ENCODE measurements around the gene PTPA.

The PTPA gene

DNA sequence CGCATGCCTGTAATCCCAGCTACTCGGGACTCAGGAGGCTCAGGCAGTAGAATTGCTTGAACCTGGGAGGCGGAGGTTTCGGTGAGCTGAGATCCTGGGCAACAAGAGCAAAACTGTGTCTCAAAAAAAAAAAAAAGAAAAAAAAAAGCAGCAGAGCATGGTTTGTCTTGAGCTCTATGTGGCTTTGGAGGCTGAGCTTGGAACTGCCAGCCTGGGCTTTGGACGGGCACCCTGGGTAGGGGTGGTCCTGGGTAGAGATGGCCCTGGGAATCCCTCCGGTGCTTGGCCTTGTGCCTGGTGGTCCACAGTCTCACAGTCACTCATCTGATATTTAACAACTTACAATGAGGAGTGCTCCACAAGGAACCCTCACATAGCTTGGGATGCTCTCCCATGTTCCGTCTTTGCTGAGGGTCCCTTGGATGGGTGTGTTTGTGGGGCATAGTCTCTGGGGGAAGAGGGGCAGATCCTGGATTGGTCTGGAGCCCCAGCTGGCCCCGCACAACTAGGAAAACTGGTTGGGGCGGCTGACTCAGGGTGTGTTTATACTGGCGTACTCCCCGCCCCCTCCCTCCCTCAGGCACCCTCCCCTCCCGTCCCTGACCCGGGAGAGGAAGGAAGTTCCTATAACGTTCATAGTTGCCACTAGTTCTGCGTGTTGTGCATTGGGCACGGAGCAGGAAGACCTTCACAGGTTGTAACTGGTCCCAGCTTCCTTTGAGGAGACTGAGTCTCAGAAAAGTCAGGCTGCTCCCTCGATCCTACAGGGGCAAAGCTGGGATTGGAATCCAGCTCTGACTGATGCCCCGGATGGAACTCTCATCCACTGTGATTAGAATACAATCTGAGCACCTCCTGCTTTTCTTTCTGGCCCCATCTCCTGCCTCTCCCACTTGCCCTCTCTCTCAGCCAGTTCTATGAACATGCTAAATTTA lies 55.7 kb downstream of the PTPA start:
- H3K4me3 ChIP-seq (ENCODE audit: low read length): no peak overlapping the region
- no peaks in the 10 kb centered on the region for H3K27me3 ChIP-seq (ENCODE audit: insufficient read depth, low read length)
- peaks cover 4% of the 10 kb centered on the region for H3K4me1 ChIP-seq (ENCODE audit: insufficient read depth, low read length)
- H3K9me3 ChIP-seq (ENCODE audit: low read length): no peaks in the 10 kb centered on the region
- no peak overlapping the region for H2AFZ ChIP-seq (ENCODE audit: low read depth, low read length)
- H3K36me3 ChIP-seq (ENCODE audit: insufficient read depth, low read length): no peaks in the 10 kb centered on the region

DNA sequence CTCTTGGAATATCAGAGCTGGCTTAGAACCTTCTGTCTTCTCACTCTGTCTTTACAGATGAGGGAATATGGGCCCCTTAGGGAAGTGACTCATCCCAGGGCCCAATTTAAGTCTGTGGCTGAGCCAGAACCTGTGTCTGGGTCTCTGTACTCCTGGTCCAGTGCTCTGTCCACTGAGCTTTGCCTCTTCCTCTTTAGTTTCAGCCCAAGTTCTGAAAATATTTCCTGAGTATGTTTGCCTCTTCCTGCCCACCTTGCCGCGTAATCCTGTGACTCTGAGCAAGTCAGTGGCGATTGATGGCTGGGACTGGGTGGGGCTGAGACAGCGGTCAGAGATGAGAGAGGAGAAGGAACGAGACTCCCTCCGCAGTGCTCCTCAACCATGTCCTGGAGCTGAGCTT lies 59.0 kb downstream of the PTPA start:
- Histone ChIP-seq H3K9me3 (ENCODE audit: low read length) (no peaks in the 10 kb centered on the region), H3K4me1 (ENCODE audit: insufficient read depth, low read length) (peaks cover 18% of the 10 kb centered on the region), H3K4me3 (ENCODE audit: low read length) (no peak overlapping the region), H3K27me3 (ENCODE audit: insufficient read depth, low read length) (no peaks in the 10 kb centered on the region), H3K36me3 (ENCODE audit: insufficient read depth, low read length) (no peaks in the 10 kb centered on the region), H2AFZ (ENCODE audit: low read depth, low read length) (no peak overlapping the region)

DNA sequence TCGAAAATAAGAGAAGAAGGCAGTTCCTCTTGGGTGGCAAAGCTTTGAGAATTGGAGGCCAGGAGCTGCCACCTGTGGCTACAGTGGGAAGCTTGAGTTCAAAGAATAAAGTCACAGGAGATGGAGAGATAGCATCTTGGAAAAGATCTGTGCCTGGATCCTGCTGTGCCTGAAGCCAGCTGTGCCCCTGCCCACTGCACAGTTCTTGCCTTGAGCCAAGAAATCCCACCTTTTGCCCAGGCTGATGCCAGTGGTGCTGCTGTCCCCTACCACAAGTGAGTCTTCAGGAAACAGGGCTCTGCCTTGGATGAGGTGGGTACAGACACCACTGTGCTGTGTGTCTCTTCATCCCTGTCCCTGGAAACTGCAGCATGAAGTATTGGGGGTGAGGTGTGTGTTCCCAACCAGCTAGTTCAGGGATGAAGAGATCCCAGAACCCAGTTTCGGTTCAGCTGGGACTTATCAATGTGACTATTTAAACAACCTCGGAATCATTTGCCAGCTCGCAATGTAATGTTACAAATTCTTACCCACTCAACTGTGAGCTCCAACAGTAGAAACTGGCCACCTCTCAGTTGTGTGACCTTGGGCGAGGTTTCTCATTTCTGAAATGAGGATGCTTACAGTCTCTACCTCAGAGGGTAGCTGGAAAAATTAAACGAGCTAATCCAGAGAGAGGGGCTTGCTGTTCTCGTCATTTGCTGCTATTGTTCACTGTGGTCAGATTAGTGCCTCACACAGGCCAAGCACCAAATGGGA lies 61.0 kb downstream of the PTPA start:
- Histone ChIP-seq H3K9me3 (ENCODE audit: low read length) (no peaks in the 10 kb centered on the region), H3K4me3 (ENCODE audit: low read length) (no peak overlapping the region), H3K27me3 (ENCODE audit: insufficient read depth, low read length) (no peaks in the 10 kb centered on the region), H3K36me3 (ENCODE audit: insufficient read depth, low read length) (no peaks in the 10 kb centered on the region), H3K4me1 (ENCODE audit: insufficient read depth, low read length) (peaks cover 27% of the 10 kb centered on the region), H2AFZ (ENCODE audit: low read depth, low read length) (no peak overlapping the region)

DNA sequence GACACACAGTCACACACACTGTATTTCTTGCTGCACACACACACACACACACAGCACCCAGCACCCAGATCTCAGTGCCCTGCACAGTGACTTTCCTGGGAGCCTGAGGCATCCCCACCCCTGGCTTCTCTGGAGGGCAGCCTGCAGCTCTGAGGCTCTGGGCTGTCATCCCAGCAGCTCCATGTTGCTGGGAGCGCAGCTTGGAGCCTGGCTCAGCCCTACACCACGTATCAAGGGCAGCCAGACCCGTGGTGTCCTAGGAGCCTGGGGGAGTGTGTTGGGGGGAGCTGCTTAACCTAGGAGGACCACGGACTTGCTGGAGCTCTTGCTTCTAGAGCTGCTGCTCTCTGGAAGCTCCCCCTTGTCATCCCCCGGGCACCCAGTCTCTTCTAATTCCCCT lies 61.6 kb downstream of the PTPA start:
- Histone ChIP-seq H3K27me3 (ENCODE audit: insufficient read depth, low read length) (no peaks in the 10 kb centered on the region), H3K9me3 (ENCODE audit: low read length) (no peaks in the 10 kb centered on the region), H3K4me3 (ENCODE audit: low read length) (no peak overlapping the region), H3K36me3 (ENCODE audit: insufficient read depth, low read length) (no peaks in the 10 kb centered on the region), H2AFZ (ENCODE audit: low read depth, low read length) (no peak overlapping the region), H3K4me1 (ENCODE audit: insufficient read depth, low read length) (peaks cover 30% of the 10 kb centered on the region)

DNA sequence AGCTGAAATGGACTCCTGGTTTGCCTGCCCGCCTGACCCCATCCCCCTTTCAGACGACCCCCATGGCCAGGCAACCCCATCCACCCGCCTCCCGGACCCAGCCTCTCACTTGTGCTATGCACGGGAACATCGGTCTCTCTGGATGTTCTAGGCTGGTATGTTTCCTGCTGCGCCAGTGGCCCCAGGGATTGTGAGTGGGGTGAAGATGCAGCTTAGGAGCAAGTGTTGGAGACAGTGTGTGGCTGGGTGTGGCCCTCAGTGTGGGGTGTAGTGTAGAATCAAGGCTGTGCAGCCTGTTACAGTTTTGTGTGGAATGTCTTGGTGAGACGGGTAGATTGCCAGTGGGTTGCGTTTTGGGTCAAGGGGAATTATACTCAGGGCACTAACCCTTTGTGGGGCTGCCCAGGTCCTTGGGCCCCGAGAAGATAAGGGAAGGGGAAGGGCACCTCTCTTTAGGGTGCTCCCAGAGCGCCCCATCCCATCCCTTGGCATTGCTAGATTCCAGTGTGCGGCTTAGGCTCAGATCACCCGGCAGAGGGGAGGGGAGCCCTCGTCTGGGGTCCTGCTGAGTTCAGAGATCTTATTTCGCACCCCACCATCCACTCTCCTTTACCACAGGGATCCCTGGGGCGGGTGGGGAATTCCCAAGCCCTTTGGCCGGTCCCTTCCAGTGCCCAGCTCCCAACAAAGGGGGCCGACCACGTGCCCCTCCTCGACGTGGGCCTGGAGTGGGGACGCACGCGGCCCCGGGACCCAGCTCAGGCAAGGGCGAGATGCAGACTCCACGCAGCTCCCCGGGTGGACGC lies 62.3 kb downstream of the PTPA start:
- H3K36me3 ChIP-seq (ENCODE audit: insufficient read depth, low read length): no peaks in the 10 kb centered on the region
- no peak overlapping the region for H3K4me3 ChIP-seq (ENCODE audit: low read length)
- no peaks in the 10 kb centered on the region for H3K27me3 ChIP-seq (ENCODE audit: insufficient read depth, low read length)
- peaks cover 31% of the 10 kb centered on the region for H3K4me1 ChIP-seq (ENCODE audit: insufficient read depth, low read length)
- no peak overlapping the region for H2AFZ ChIP-seq (ENCODE audit: low read depth, low read length)
- H3K9me3 ChIP-seq (ENCODE audit: low read length): no peaks in the 10 kb centered on the region

DNA sequence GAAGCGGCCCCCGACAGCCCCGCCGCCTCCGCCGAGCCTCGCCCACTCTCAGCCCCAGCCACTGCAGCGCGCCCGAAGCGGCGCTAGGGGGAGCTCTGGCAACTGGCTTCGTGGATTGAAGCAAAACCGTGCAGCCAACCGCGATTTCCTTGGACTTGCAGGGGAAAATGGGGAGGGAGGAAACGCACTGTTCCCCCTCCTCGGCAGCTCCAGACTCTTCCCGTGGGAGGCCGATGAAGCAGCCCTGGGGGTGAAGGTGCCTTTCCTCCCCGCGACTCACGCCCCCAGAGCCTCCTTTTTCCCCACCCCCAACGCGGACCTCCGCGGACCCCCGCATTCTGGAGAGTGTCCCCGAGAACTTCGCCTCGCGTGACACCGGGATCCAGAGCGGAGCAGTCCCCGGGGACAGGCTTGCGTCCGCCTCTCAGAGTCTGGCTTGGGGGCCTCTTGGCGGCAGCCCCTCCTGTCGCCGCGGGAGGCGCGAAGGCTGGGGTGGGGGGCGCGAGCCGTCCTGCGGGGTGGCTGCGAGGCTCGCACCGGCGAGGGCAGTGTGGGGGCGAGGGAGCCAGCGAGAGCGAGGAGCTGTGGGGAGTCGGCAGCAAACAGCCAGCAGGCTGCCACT lies 63.0 kb downstream of the PTPA start:
- Histone ChIP-seq H3K36me3 (ENCODE audit: insufficient read depth, low read length) (no peaks in the 10 kb centered on the region), H3K4me3 (ENCODE audit: low read length) (peak overlapping the region; percentile 94), H3K27me3 (ENCODE audit: insufficient read depth, low read length) (no peaks in the 10 kb centered on the region), H3K9me3 (ENCODE audit: low read length) (no peaks in the 10 kb centered on the region), H3K4me1 (ENCODE audit: insufficient read depth, low read length) (peaks cover 38% of the 10 kb centered on the region), H2AFZ (ENCODE audit: low read depth, low read length) (peak overlapping the region; percentile 48)

DNA sequence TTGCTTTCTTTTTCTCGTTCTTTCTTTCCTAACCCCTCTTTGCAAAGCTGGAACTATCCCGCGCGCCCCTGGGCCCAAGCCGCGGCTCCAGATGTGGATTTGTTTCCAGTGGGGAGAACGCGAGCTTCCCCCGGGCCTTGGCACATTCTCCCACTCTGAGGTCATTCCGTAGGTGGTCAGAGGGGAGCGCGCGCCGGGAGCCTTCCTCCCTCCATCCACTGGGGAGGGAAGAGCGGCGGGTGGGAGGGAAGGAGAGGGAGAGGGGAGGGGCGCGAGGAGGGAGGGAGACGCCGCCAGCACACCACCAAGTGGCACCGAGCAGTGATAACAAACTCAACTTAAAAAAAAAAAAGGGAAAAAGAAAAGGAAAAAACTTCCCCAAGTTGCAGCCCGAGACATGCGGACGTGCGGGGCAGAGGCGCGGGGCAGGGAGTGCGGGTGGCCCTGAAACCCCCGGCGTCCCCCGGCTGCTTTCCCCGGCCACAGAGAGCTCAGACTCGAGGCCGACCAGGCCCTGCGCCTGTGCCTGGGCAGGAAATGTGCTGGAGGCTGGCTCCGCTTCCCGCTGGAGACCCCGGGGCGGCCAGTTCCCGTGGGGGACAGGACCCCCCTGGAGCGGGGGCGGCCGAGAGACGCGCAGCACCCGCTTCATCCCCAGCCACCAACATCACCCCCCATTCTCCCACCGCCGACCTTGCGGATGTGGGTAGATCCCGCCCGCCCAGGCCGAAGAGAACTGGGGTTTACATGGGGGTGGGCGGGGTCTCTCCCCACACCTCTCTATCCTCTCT lies 63.7 kb downstream of the PTPA start:
- no peaks in the 10 kb centered on the region for H3K36me3 ChIP-seq (ENCODE audit: insufficient read depth, low read length)
- peaks cover 41% of the 10 kb centered on the region for H3K4me1 ChIP-seq (ENCODE audit: insufficient read depth, low read length)
- no peaks in the 10 kb centered on the region for H3K27me3 ChIP-seq (ENCODE audit: insufficient read depth, low read length)
- H2AFZ ChIP-seq (ENCODE audit: low read depth, low read length): peak overlapping the region; percentile 48
- no peaks in the 10 kb centered on the region for H3K9me3 ChIP-seq (ENCODE audit: low read length)
- H3K4me3 ChIP-seq (ENCODE audit: low read length): peak overlapping the region; percentile 94

DNA sequence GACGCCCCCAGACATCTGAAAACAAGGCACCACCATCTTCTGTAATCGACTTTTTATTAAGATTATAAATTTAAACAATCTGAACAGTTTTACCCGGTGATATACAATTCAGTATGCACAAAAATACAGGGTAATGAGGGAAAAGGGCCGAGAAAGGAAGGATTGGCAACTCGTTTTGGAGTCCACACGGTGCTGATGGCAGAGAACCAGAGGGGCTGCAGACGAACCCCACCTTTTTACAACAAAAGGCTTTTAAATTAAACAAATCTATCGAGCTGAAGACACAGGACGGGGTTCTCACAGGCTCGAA lies 64.3 kb downstream of the PTPA start:
- H2AFZ ChIP-seq (ENCODE audit: low read depth, low read length): peak overlapping the region; percentile 40
- H3K4me1 ChIP-seq (ENCODE audit: insufficient read depth, low read length): peaks cover 41% of the 10 kb centered on the region
- H3K36me3 ChIP-seq (ENCODE audit: insufficient read depth, low read length): no peaks in the 10 kb centered on the region
- peak overlapping the region; percentile 94 for H3K4me3 ChIP-seq (ENCODE audit: low read length)
- no peaks in the 10 kb centered on the region for H3K9me3 ChIP-seq (ENCODE audit: low read length)
- no peaks in the 10 kb centered on the region for H3K27me3 ChIP-seq (ENCODE audit: insufficient read depth, low read length)

DNA sequence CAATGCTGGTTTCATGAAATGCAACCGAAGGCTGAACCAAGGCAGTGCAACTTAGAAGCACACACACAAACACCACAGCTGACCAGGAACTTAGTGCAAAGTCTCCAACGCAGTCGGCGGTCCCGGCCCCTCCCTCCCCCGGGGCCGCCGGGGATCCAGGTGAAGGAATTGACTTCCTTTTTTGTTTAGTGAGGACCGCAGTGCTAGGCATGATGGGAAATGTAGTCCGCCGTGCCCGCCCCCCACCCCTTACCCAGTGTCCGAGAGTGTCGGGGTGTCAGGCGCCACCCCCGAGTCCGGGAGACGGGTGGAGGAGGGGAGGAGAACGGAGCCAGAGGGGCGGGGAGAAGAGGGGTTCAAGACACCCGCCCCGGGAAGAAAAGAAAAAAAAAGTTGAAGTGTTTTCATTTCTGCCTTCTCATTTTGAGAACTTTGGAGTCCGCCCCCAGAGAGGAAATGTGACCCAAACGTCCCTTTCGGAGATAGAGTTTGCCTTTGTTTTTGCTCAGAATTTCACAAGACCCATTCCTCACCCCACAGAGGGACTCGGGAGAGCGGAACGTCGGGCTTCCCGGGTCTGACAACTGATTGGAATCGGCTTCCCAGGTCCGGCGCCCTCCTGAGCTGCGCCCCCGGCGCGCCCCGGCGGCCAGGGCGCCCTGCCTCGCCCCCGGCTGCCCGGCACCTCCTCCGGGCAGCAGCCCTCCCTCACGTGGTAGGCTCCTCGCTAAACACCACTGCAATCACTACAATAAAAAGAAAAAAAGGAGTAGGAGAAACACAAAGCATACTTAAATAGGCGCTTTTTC lies 64.8 kb downstream of the PTPA start:
- H3K4me3 ChIP-seq (ENCODE audit: low read length): peak overlapping the region; percentile 94
- peaks cover 41% of the 10 kb centered on the region for H3K4me1 ChIP-seq (ENCODE audit: insufficient read depth, low read length)
- peak overlapping the region; percentile 40 for H2AFZ ChIP-seq (ENCODE audit: low read depth, low read length)
- no peaks in the 10 kb centered on the region for H3K36me3 ChIP-seq (ENCODE audit: insufficient read depth, low read length)
- H3K27me3 ChIP-seq (ENCODE audit: insufficient read depth, low read length): no peaks in the 10 kb centered on the region
- H3K9me3 ChIP-seq (ENCODE audit: low read length): no peaks in the 10 kb centered on the region

DNA sequence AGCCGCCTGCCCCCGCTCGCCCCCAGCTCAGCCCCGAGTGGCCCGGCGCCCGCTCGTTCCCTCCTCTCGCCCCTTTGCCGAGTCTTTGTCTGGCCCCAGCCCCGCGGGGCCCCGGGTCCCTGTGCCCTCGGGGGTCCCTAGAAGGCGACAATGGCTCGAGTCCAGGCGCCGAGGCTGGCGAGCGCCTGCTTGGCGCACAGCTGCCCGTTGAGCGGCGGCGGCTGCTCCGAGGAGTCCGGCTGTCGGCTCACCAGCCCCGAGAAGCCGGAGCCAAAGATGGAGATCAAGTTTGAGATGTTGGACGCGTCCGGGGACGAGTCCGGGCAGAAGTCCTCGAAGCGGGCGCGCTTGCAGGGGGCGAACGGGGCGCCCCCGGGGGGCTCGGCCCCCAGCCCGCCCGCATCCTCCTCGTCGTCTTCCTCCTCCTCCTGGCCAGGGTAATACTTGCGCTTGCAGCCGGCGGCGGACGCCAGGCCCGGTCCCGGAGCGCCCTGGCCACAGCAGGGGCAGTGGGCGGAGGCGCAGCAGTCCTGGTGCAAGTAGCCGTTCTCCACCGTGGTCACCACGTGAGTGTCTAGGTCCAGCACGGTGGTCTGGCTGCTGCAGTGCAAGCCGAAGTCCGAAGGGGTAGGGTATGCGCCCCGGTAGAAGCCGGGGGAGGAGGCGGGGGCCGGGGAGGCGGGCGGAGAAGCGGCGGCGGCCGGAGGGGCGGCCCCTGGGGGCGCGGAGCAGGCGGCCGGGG lies 65.7 kb downstream of the PTPA start:
- Histone ChIP-seq H3K4me1 (ENCODE audit: insufficient read depth, low read length) (peaks cover 41% of the 10 kb centered on the region), H3K36me3 (ENCODE audit: insufficient read depth, low read length) (no peaks in the 10 kb centered on the region), H3K27me3 (ENCODE audit: insufficient read depth, low read length) (no peaks in the 10 kb centered on the region), H2AFZ (ENCODE audit: low read depth, low read length) (peak overlapping the region; percentile 9), H3K9me3 (ENCODE audit: low read length) (no peaks in the 10 kb centered on the region), H3K4me3 (ENCODE audit: low read length) (peak overlapping the region; percentile 94)

DNA sequence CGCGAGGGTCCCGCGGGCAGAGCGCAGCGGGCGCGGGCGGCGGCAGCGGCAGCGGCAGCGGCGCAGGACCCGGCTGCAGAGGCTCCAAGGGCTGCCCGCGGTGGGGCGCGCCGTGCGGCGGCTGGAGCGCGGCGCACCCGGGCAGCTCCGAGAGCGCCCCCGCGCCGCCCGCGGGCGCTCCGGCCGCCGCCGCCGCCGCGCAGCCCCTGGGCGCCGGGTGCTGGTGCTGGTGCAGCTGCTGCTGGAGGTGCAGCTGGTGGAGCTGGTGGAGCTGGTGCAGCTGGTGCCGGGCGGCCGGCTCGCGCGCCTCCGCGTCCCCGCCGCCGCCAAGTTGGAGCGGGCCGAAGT lies 66.2 kb downstream of the PTPA start:
- H3K9me3 ChIP-seq (ENCODE audit: low read length): no peaks in the 10 kb centered on the region
- H3K4me1 ChIP-seq (ENCODE audit: insufficient read depth, low read length): peaks cover 41% of the 10 kb centered on the region
- H3K36me3 ChIP-seq (ENCODE audit: insufficient read depth, low read length): no peaks in the 10 kb centered on the region
- no peak overlapping the region for H2AFZ ChIP-seq (ENCODE audit: low read depth, low read length)
- no peaks in the 10 kb centered on the region for H3K27me3 ChIP-seq (ENCODE audit: insufficient read depth, low read length)
- peak overlapping the region; percentile 94 for H3K4me3 ChIP-seq (ENCODE audit: low read length)
